Prostate gland (tissue), 2 donors: Measurements from ENCODE around the gene CDIPT. TPM values are rescaled to one million over a fixed set of nuclear protein-coding genes. Genes with fewer than 3 reads are reported as not detected.

ENCODE experiments used
- DNase-seq: peaks from one replicate; pipeline ENCODE4 v3.0.0-alpha.2; 2019; ENCODE audit warnings: low spot score
- H3K27ac ChIP-seq, 2 donors: fragments of 200-600 bp; sonication (generic); 2 replicates each; pipeline ENCODE4 v1.5.1; 2017 to 2019
- H3K27me3 ChIP-seq: fragments of 200-600 bp; sonication (generic); replicated peaks from 2 replicates; pipeline ENCODE4 v1.5.1; 2019; ENCODE audit not compliant: insufficient read depth
- H3K36me3 ChIP-seq, 2 donors: fragments of 200-600 bp; sonication (generic); 1 replicate in 1 of 2; 2 replicates in 1 of 2; pipeline versions ENCODE4 v1.5.1 to v1.8.1; 2017 to 2019
- H3K4me1 ChIP-seq: fragments of 200-600 bp; sonication (generic); replicated peaks from 2 replicates; pipeline ENCODE4 v1.5.1; 2019
- H3K4me3 ChIP-seq, 2 donors: fragments of 200-600 bp; sonication (generic); 2 replicates each; pipeline ENCODE4 v1.5.1; 2017 to 2019
- H3K9me3 ChIP-seq: fragments of 200-600 bp; sonication (generic); 2 replicates; pipeline ENCODE4 v1.5.1; 2017
- POLR2A ChIP-seq: fragments of 450-650 bp; IDR thresholded peaks from one replicate; pipeline ENCODE4 v1.6.1; 2016; ENCODE audit warnings: antibody characterized with exemption, mild to moderate bottlenecking
- POLR2AphosphoS5 ChIP-seq: sonication (generic); formaldehyde crosslinking; IDR thresholded peaks from one replicate; pipeline ENCODE4 v1.6.1; 2017; ENCODE audit warnings: antibody characterized with exemption
- WGBS: methylation state at CpG from one replicate; pipeline ENCODE4 v1.1.5; 2018; 5-methylcytosine and 5-hydroxymethylcytosine counted together
- intact Hi-C: fragments of 100-400 bp; cut with DNase I; formaldehyde crosslinking; loops from one replicate; pipeline ENCODE4 v1.14.2; 2022
- total RNA-seq, 2 donors: library from RNA; depleted of rRNA; stranded (reverse); fragments of >200 nt; gene quantifications; one replicate each; pipeline ENCODE4 v1.1.0, GENCODE V29; 2016
- TF ChIP-seq, protein P1 (sequence below), 4 experiments: fragments of 200-600 bp in 2 of 4; fragments of 450-650 bp in 2 of 4; sonication (generic) in 2 of 4; IDR thresholded peaks; 1 replicate in 3 of 4; 2 replicates in 1 of 4; pipeline ENCODE4 v1.5.1; 2016 to 2019; ENCODE audit warnings: antibody characterized with exemption in 4 of 4, mild to moderate bottlenecking in 2 of 4, moderate library complexity in 2 of 4

Gene CDIPT
- total RNA-seq, 2 donors from 2014 or later = 121 to 132 TPM

GRCh38 chr16:29877266-29877961 lies 14.4 kb upstream of the CDIPT start:
- WGBS = 20% methylated on average over 27 of the region's 28 CpGs
- no peaks in the 10 kb centered on the region for H3K27me3 ChIP-seq
- H3K9me3 ChIP-seq = no peaks in the 10 kb centered on the region
- no peak for DNase-seq
- no peak overlapping the region for H3K27ac ChIP-seq
- no peaks in the 10 kb centered on the region for H3K4me1 ChIP-seq
- H3K4me3 ChIP-seq = no peak overlapping the region
- TF ChIP-seq, protein P1, sequence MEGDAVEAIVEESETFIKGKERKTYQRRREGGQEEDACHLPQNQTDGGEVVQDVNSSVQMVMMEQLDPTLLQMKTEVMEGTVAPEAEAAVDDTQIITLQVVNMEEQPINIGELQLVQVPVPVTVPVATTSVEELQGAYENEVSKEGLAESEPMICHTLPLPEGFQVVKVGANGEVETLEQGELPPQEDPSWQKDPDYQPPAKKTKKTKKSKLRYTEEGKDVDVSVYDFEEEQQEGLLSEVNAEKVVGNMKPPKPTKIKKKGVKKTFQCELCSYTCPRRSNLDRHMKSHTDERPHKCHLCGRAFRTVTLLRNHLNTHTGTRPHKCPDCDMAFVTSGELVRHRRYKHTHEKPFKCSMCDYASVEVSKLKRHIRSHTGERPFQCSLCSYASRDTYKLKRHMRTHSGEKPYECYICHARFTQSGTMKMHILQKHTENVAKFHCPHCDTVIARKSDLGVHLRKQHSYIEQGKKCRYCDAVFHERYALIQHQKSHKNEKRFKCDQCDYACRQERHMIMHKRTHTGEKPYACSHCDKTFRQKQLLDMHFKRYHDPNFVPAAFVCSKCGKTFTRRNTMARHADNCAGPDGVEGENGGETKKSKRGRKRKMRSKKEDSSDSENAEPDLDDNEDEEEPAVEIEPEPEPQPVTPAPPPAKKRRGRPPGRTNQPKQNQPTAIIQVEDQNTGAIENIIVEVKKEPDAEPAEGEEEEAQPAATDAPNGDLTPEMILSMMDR (IDR thresholded peaks at IDR 0.05) = no peak
- no peak for TF ChIP-seq POLR2A
- no peak for TF ChIP-seq POLR2AphosphoS5
- intact Hi-C loops = no loop called here
- no peaks in the 10 kb centered on the region for H3K36me3 ChIP-seq

GRCh38 chr16:29876594-29877249 lies 13.7 kb upstream of the CDIPT start:
- TF ChIP-seq POLR2A (no peak), POLR2AphosphoS5 (no peak)
- TF ChIP-seq, protein P1 (IDR thresholded peaks at IDR 0.05) = no peak
- 20% methylated on average over 45 of the region's 45 CpGs for WGBS
- intact Hi-C loops = no loop called here
- DNase-seq = no peak
- H3K27ac ChIP-seq = no peak overlapping the region
- H3K4me1 ChIP-seq = no peaks in the 10 kb centered on the region
- H3K9me3 ChIP-seq = no peaks in the 10 kb centered on the region
- no peak overlapping the region for H3K4me3 ChIP-seq
- H3K36me3 ChIP-seq = no peaks in the 10 kb centered on the region
- no peaks in the 10 kb centered on the region for H3K27me3 ChIP-seq

DNA sequence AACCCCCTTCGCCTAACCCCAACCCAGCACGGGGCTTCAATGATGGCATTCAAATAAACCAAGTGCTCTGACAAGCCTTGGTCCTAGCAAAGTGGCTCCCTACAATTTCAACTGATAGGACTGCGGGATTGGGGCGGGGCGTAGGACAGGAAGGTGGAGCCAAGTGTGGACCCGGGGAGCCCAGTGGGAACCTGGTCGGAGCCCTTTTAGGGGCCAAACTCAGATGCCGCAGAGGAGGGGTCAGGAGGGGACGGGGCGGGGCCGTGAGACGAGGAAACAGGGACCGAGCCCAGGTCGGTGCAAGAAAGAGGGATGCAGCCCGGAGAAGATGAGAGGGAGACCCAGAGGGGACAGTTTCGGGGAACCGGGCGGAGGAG lies 13.2 kb upstream of the CDIPT start:
- WGBS = 41% methylated on average over 18 of the region's 18 CpGs
- TF ChIP-seq POLR2A (no peak), POLR2AphosphoS5 (no peak)
- TF ChIP-seq, protein P1 (IDR thresholded peaks at IDR 0.05) = no peak

GRCh38 chr16:29875206-29875605 lies 12.2 kb upstream of the CDIPT start:
- Histone ChIP-seq H3K27me3 (no peaks in the 10 kb centered on the region), H3K4me3 (no peak overlapping the region), H3K4me1 (no peaks in the 10 kb centered on the region), H3K9me3 (no peaks in the 10 kb centered on the region), H3K27ac (no peak overlapping the region), H3K36me3 (no peaks in the 10 kb centered on the region)
- DNase-seq = no peak
- TF ChIP-seq POLR2A (no peak), POLR2AphosphoS5 (no peak)
- TF ChIP-seq, protein P1 (IDR thresholded peaks at IDR 0.05) = no peak
- intact Hi-C loops = no loop called here
- 98% methylated on average over 6 of the region's 6 CpGs for WGBS

More for the DNA sequence above, 13.2 kb upstream of the CDIPT start:
- Histone ChIP-seq H3K4me3 (no peak overlapping the region), H3K9me3 (no peaks in the 10 kb centered on the region), H3K27me3 (no peaks in the 10 kb centered on the region), H3K4me1 (no peaks in the 10 kb centered on the region), H3K36me3 (no peaks in the 10 kb centered on the region), H3K27ac (no peak overlapping the region)
- intact Hi-C loops = no loop called here
- no peak for DNase-seq

DNA sequence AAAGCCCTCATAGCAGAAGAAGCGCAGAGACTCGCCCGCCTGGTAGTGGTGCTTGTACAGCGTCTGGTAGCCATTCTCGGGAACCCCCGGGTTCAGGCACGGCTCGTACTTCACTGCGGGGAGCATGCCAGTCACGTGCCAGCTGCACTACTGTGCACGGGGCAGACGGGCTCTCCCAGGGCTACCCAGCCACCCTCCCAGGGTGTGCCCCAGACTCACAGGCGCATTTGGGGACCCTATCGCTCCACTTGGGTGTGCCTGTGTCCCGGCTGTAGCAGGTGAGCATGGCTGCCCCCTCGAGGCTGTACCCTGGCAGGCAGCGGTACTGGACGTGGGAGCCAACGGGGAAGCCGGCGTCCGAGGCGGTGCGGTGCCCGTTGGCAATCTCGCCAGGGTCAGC lies 10.3 kb upstream of the CDIPT start:
- Histone ChIP-seq H3K36me3 (no peaks in the 10 kb centered on the region), H3K9me3 (no peaks in the 10 kb centered on the region), H3K27ac (no peak overlapping the region), H3K27me3 (no peaks in the 10 kb centered on the region), H3K4me1 (no peaks in the 10 kb centered on the region), H3K4me3 (no peak overlapping the region)
- WGBS = 92% methylated on average over 26 of the region's 26 CpGs
- DNase-seq = no peak
- TF ChIP-seq POLR2A = no peak
- TF ChIP-seq, protein P1 (IDR thresholded peaks at IDR 0.05) = no peak
- TF ChIP-seq POLR2AphosphoS5 = no peak
- intact Hi-C loops = no loop called here
